Activated CD4-positive, alpha-beta T cell treated with anti-CD3 and anti-CD28 coated beads for 36 hours (primary cell): ENCODE measurements around the gene CHD6. TPM values are rescaled to one million over a fixed set of nuclear protein-coding genes. Genes with fewer than 3 reads are reported as not detected.

Source experiments
- ATAC-seq: fragments of 200-7000 bp; cut with Tn5 transposase; one replicate; pipeline ENCODE4 v1.10.0; 2021; ENCODE audit warnings: mild to moderate bottlenecking, moderate library complexity
- CTCF ChIA-PET: fragments of 350-600 bp; sonication (Branson Sonifier 250); formaldehyde crosslinking; loops from one replicate; lab custom pipeline; 2021; ENCODE audit warnings: antibody characterized with exemption; lab: Charles Lee
- POLR2A ChIA-PET: fragments of 350-600 bp; sonication (Branson Sonifier 250); formaldehyde crosslinking; loops from one replicate; lab custom pipeline; 2021; ENCODE audit warnings: antibody characterized with exemption, inconsistent platforms; lab: Charles Lee
- DNase-seq: peaks from one replicate; pipeline ENCODE4 v3.0.0-alpha.2; 2020
- H3K27ac Mint-ChIP-seq: one replicate; pipeline ENCODE4 v1.8.0; 2021; ENCODE audit warnings: mixed read lengths
- H3K27me3 Mint-ChIP-seq: one replicate; pipeline ENCODE4 v1.8.0; 2021; ENCODE audit warnings: mixed read lengths
- H3K36me3 Mint-ChIP-seq: one replicate; pipeline ENCODE4 v1.8.0; 2021; ENCODE audit warnings: low read depth, mixed read lengths
- H3K4me1 Mint-ChIP-seq: one replicate; pipeline ENCODE4 v1.8.0; 2021; ENCODE audit warnings: mixed read lengths
- H3K4me3 Mint-ChIP-seq: one replicate; pipeline ENCODE4 v1.8.0; 2021; ENCODE audit warnings: mild to moderate bottlenecking, moderate library complexity, mixed read lengths
- H3K9me3 Mint-ChIP-seq: one replicate; pipeline ENCODE4 v1.8.0; 2021; ENCODE audit warnings: low read depth, mixed read lengths
- intact Hi-C, 2 experiments: fragments of 100-400 bp; cut with DNase I in 1 of 2; cut with micrococcal nuclease in 1 of 2; formaldehyde crosslinking; loops; one replicate each; pipeline versions ENCODE4 v1.14.2 to v1.15.1; 2022 to 2024; cut with DNase I, micrococcal nuclease
- total RNA-seq, 2 experiments: library from RNA; stranded (reverse); gene quantifications; one replicate each; pipeline ENCODE4 v1.2.3, GENCODE V29; 2021

Gene CHD6
- total RNA-seq, 2 experiments from 2014 or later = 30.2 to 34.0 TPM

DNA sequence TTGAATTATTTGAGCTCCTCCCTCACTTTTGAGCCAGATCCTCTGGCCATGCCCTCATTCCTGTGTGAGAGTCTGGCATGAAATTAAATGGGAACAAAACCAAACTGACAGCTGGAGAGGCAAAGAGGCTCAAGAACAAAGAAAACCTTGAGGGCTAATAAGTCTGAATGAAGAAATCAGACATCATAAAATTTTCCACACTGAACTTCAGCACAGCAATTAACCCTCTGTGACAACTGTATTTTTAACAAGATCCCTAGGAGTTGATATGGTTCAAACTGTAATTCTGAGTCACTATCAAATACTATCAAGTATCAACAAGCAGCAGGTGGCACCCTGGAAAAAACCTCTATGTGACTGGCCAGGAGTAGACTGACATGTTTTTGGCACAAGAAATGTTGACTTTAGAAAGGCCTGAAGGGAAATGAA lies 142.2 kb downstream of the CHD6 start:
- no peak for ATAC-seq

GRCh38 chr20:41475503-41475902 lies 142.7 kb downstream of the CHD6 start:
- no peak overlapping the region for H3K27ac Mint-ChIP-seq
- H3K27me3 Mint-ChIP-seq = no peaks in the 10 kb centered on the region
- ChIA-PET CTCF (interaction anchor here (0.7 kb wide), 1 partner anchor 65 kb away, joined by 3 read pairs; no protein-coding TSS in a partner anchor), POLR2A (no interaction called here)
- peaks cover 2% of the 10 kb centered on the region for H3K9me3 Mint-ChIP-seq
- H3K4me3 Mint-ChIP-seq = no peak overlapping the region
- ATAC-seq (peak; percentile 42), DNase-seq (no peak)
- H3K36me3 Mint-ChIP-seq = peaks cover 37% of the 10 kb centered on the region
- H3K4me1 Mint-ChIP-seq = peaks cover 40% of the 10 kb centered on the region
- intact Hi-C loops = no loop called here

More for the DNA sequence above, 142.2 kb downstream of the CHD6 start:
- Mint-ChIP-seq H3K4me1 (peaks cover 42% of the 10 kb centered on the region), H3K9me3 (peaks cover 2% of the 10 kb centered on the region), H3K36me3 (peaks cover 36% of the 10 kb centered on the region), H3K27ac (no peak overlapping the region), H3K4me3 (no peak overlapping the region), H3K27me3 (no peaks in the 10 kb centered on the region)
- ChIA-PET CTCF (interaction anchor here (0.7 kb wide), 1 partner anchor 65 kb away, joined by 3 read pairs; no protein-coding TSS in a partner anchor), POLR2A (no interaction called here)
- intact Hi-C loops = no loop called here
- no peak for DNase-seq

DNA sequence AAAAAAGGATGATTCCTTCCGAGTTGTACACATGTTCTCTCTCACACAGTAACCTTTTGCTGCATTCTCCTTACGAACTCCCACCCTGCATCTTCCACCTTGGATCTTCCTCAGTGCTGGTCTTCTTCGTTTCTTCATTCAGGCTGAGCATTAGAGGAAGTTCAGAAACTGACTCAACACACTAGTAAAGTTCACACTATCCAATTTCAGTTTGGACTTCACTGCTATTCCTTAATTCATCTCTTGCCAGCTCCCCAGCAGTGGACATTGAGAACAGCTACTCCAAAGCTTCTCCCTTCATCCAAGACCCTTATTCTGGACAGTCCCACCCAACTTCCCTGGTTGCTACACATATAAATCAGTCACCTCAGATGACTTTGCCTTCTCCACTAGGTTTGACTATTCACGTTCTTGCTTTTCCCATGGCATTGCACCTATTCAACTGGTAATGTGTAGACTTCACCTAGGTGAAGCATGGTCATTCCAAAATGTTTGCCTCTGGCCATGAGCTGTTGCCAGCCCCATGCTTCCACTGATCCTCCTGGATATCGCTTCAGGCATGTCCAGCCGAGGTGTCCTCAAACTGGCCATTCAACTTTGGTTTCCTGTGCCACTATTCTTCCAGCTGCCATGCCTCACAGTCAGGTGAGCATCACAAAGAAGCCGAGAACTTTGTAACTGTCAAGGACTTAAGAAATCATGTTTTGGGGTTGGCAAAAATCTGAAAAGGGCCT lies 147.6 kb downstream of the CHD6 start:
- H3K27ac Mint-ChIP-seq = no peak overlapping the region
- H3K36me3 Mint-ChIP-seq = peaks cover 42% of the 10 kb centered on the region
- peaks cover 4% of the 10 kb centered on the region for H3K4me1 Mint-ChIP-seq
- no peaks in the 10 kb centered on the region for H3K27me3 Mint-ChIP-seq
- POLR2A ChIA-PET = no interaction called here
- intact Hi-C loops = no loop called here
- H3K4me3 Mint-ChIP-seq = no peak overlapping the region
- H3K9me3 Mint-ChIP-seq = no peaks in the 10 kb centered on the region
- ATAC-seq (no peak), DNase-seq (no peak)
- CTCF ChIA-PET = no interaction called here

GRCh38 chr20:41469868-41470267 lies 148.3 kb downstream of the CHD6 start:
- intact Hi-C loops = no loop called here
- ChIA-PET POLR2A (no interaction called here), CTCF (no interaction called here)
- Mint-ChIP-seq H3K4me1 (no peaks in the 10 kb centered on the region), H3K27ac (no peak overlapping the region), H3K9me3 (peaks cover 2% of the 10 kb centered on the region), H3K27me3 (no peaks in the 10 kb centered on the region), H3K36me3 (peaks cover 48% of the 10 kb centered on the region), H3K4me3 (no peak overlapping the region)
- DNase-seq = no peak
- ATAC-seq = no peak

GRCh38 chr20:41468994-41469600 lies 149.1 kb downstream of the CHD6 start:
- POLR2A ChIA-PET = no interaction called here
- CTCF ChIA-PET = no interaction called here
- Mint-ChIP-seq H3K9me3 (peaks cover 2% of the 10 kb centered on the region), H3K4me3 (no peak overlapping the region), H3K36me3 (peaks cover 55% of the 10 kb centered on the region), H3K27ac (no peak overlapping the region), H3K27me3 (no peaks in the 10 kb centered on the region), H3K4me1 (no peaks in the 10 kb centered on the region)
- intact Hi-C loops = no loop called here
- ATAC-seq (no peak), DNase-seq (no peak)

- no peaks in the 10 kb centered on the region for H3K27me3 Mint-ChIP-seq
- H3K4me3 Mint-ChIP-seq = no peak overlapping the region
- peaks cover 5% of the 10 kb centered on the region for H3K4me1 Mint-ChIP-seq
- POLR2A ChIA-PET = no interaction called here
- H3K36me3 Mint-ChIP-seq = peaks cover 59% of the 10 kb centered on the region
- intact Hi-C loops = no loop called here
- CTCF ChIA-PET = interaction anchor here (0.6 kb wide), 1 partner anchor 13 kb away, joined by 3 read pairs; no protein-coding TSS in a partner anchor
- no peak overlapping the region for H3K27ac Mint-ChIP-seq
- ATAC-seq (no peak), DNase-seq (no peak)
- peaks cover 2% of the 10 kb centered on the region for H3K9me3 Mint-ChIP-seq
These were observed 150.5 kb downstream of the CHD6 start for GRCh38 chr20:41467690-41468089.

GRCh38 chr20:41467220-41467619 lies 151.0 kb downstream of the CHD6 start:
- DNase-seq (no peak), ATAC-seq (no peak)
- ChIA-PET POLR2A (no interaction called here), CTCF (no interaction called here)
- Mint-ChIP-seq H3K4me1 (peaks cover 10% of the 10 kb centered on the region), H3K27me3 (no peaks in the 10 kb centered on the region), H3K36me3 (peaks cover 60% of the 10 kb centered on the region), H3K4me3 (no peak overlapping the region), H3K27ac (no peak overlapping the region), H3K9me3 (peaks cover 2% of the 10 kb centered on the region)
- intact Hi-C loops = no loop called here

DNA sequence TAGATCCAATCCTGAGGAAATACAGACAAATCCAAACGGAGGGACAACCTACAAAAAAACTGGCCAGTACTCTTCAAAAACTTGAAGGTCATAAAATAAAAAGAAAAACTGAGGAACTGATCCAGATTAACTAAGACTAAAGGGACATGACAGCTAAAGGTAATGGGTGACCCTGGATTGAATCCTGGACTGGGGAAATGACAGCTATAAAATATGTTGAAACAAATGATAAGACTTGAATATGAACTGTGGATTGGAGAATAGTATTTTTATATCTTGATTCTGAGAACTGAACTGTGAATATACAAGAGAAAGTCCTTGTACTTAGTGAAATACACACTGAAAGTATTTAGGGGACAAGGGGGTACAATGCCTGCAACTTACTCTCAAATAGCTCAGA lies 154.6 kb downstream of the CHD6 start:
- Mint-ChIP-seq H3K4me3 (no peak overlapping the region), H3K9me3 (peaks cover 2% of the 10 kb centered on the region), H3K4me1 (peaks cover 19% of the 10 kb centered on the region), H3K27ac (no peak overlapping the region), H3K27me3 (no peaks in the 10 kb centered on the region), H3K36me3 (peaks cover 62% of the 10 kb centered on the region)
- DNase-seq = no peak
- intact Hi-C loops = loop anchor here in 1 of 2 experiments (2.0 kb wide), 1 partner anchor 31 kb away; no protein-coding TSS in a partner anchor
- CTCF ChIA-PET = interaction anchor here (1.3 kb wide), 1 partner anchor 20 kb away, joined by 3 read pairs; no protein-coding TSS in a partner anchor
- ATAC-seq = no peak
- POLR2A ChIA-PET = interaction anchor here (0.7 kb wide), 1 partner anchor 16 kb away, joined by 3 read pairs; no protein-coding TSS in a partner anchor

- H3K4me3 Mint-ChIP-seq = no peak overlapping the region
- DNase-seq (no peak), ATAC-seq (peak; percentile 81)
- no peaks in the 10 kb centered on the region for H3K27me3 Mint-ChIP-seq
- ChIA-PET POLR2A (no interaction called here), CTCF (interaction anchor here (1.3 kb wide), 1 partner anchor 21 kb away, joined by 3 read pairs; no protein-coding TSS in a partner anchor)
- H3K9me3 Mint-ChIP-seq = peaks cover 2% of the 10 kb centered on the region
- H3K36me3 Mint-ChIP-seq = peaks cover 55% of the 10 kb centered on the region
- no peak overlapping the region for H3K27ac Mint-ChIP-seq
- peaks cover 19% of the 10 kb centered on the region for H3K4me1 Mint-ChIP-seq
- intact Hi-C loops = loop anchor here (1.0 to 2.0 kb wide), 3 partner anchors 19 to 30 kb away; no protein-coding TSS in a partner anchor
These were observed 155.6 kb downstream of the CHD6 start for GRCh38 chr20:41462372-41463161.

- CTCF ChIA-PET = no interaction called here
- Mint-ChIP-seq H3K36me3 (peaks cover 40% of the 10 kb centered on the region), H3K9me3 (no peaks in the 10 kb centered on the region), H3K4me1 (peaks cover 19% of the 10 kb centered on the region), H3K27ac (no peak overlapping the region), H3K4me3 (no peak overlapping the region), H3K27me3 (no peaks in the 10 kb centered on the region)
- POLR2A ChIA-PET = no interaction called here
- ATAC-seq (no peak), DNase-seq (no peak)
- intact Hi-C loops = no loop called here
These were observed 159.4 kb downstream of the CHD6 start for GRCh38 chr20:41458761-41459160.

DNA sequence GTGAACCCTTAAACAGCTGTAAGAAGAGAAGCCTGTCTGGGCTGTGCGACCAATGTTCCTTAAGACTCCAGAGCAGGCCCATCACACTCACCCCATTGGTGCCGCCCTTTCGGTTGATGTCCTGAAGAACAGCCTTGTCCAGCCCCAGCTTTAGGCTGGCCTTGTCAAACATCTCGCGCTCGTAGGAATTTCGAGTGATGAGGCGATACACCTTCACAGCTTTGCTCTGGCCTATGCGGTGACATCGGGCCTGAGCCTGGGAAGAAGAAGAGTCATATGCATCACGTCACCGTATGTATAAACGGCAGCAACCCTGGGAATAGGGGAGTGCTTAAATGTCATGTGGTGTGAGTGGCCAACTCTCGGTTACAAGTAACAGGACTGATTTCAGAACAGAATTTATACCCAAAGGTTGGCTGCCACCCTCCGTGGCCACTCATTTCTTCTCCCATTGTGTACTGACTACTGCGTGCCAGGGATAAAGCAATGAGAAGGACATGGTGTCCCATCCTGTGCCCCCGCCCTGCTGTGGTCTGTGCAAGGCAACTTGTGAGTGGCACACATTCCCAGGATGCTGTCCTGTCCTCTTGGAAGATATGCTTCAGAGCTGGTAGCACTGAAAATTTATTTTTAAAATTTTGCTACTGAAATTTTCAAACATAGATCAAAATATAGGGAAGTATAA lies 160.9 kb downstream of the CHD6 start:
- intact Hi-C loops = no loop called here
- DNase-seq (no peak), ATAC-seq (no peak)
- no peaks in the 10 kb centered on the region for H3K27me3 Mint-ChIP-seq
- peaks cover 48% of the 10 kb centered on the region for H3K36me3 Mint-ChIP-seq
- no peaks in the 10 kb centered on the region for H3K9me3 Mint-ChIP-seq
- ChIA-PET POLR2A (no interaction called here), CTCF (interaction anchor here (0.5 kb wide), 1 partner anchor 361 kb away, joined by 3 read pairs; no protein-coding TSS in a partner anchor)
- H3K27ac Mint-ChIP-seq = no peak overlapping the region
- H3K4me1 Mint-ChIP-seq = peaks cover 10% of the 10 kb centered on the region
- H3K4me3 Mint-ChIP-seq = no peak overlapping the region
